OCI-LY3 (cell line): ENCODE data around the gene NECAP2.

Source experiments
- CTCF ChIP-seq: fragments of 200-600, 300-600 bp; sonication (generic); IDR thresholded peaks from 2 replicates; pipeline ENCODE4 v1.5.1; 2014; ENCODE audit warnings: antibody characterized with exemption, low read length, low read depth
- EZH2phosphoT487 ChIP-seq: fragments of 200-600 bp; shearing (Covaris generic); IDR thresholded peaks from 2 replicates; pipeline ENCODE4 v1.6.1; 2018; ENCODE audit warnings: antibody characterized with exemption, mixed run types, low read depth

- TF ChIP-seq CTCF (no peak), EZH2phosphoT487 (no peak)
Measured at GRCh38 chr1:16459352-16459925, 18.9 kb downstream of the NECAP2 start.
